ENCODE measurements around the gene KLF15. TPM values are rescaled to one million over a fixed set of nuclear protein-coding genes. Genes with fewer than 3 reads are reported as not detected.

Gene KLF15
- total RNA-seq, 1 donor from 2014 or later = 1.1 TPM

- no peak for TF ChIP-seq CTCF (IDR thresholded peaks at IDR 0.05; ENCODE audit: unreplicated experiment)
- H3K27ac Mint-ChIP-seq = no peak overlapping the region
- H3K4me1 Mint-ChIP-seq = no peaks in the 10 kb centered on the region
- no peaks in the 10 kb centered on the region for H3K27me3 Mint-ChIP-seq (ENCODE audit: low read depth)
- H3K36me3 Mint-ChIP-seq = no peaks in the 10 kb centered on the region
- H3K4me3 Mint-ChIP-seq = no peak overlapping the region
- no peak for DNase-seq (ENCODE audit: low spot score in 2 of 2, unreplicated experiment in 2 of 2)
- H3K9me3 Mint-ChIP-seq = peaks cover 33% of the 10 kb centered on the region
Measured at GRCh38 chr3:126306397-126306796, 50.8 kb downstream of the KLF15 start.

GRCh38 chr3:126305427-126305826 lies 51.8 kb downstream of the KLF15 start:
- Mint-ChIP-seq H3K4me1 (no peaks in the 10 kb centered on the region), H3K4me3 (no peak overlapping the region), H3K27me3 (ENCODE audit: low read depth) (no peaks in the 10 kb centered on the region), H3K36me3 (no peaks in the 10 kb centered on the region), H3K9me3 (peaks cover 27% of the 10 kb centered on the region), H3K27ac (no peak overlapping the region)
- TF ChIP-seq CTCF (IDR thresholded peaks at IDR 0.05; ENCODE audit: unreplicated experiment) = no peak
- no peak for DNase-seq (ENCODE audit: low spot score in 2 of 2, unreplicated experiment in 2 of 2)

DNA sequence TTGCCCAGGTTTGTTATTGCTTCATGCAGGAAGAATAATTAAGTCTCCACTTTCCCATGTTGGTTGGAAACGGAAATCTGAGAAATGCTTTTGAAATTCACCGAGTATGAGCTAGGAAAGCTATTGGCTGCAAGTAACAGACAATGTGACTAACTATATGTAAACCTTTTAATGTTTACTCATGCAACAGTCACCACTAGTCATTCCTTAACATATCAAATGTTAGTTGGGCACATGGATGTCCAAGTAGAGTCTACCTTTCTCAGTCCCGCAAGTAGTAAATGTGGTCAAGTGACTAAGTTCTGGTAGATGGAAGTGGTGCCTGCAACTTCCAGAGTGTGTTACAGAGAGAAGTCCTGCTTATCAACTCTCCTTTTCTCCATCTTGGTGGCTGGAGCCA lies 52.5 kb downstream of the KLF15 start:
- DNase-seq (ENCODE audit: low spot score in 2 of 2, unreplicated experiment in 2 of 2) = no peak
- Mint-ChIP-seq H3K9me3 (peaks cover 26% of the 10 kb centered on the region), H3K27me3 (ENCODE audit: low read depth) (no peaks in the 10 kb centered on the region), H3K27ac (no peak overlapping the region), H3K4me3 (no peak overlapping the region), H3K4me1 (no peaks in the 10 kb centered on the region), H3K36me3 (no peaks in the 10 kb centered on the region)
- no peak for TF ChIP-seq CTCF (IDR thresholded peaks at IDR 0.05; ENCODE audit: unreplicated experiment)

- no peak for DNase-seq (ENCODE audit: low spot score in 2 of 2, unreplicated experiment in 2 of 2)
- Mint-ChIP-seq H3K4me3 (no peak overlapping the region), H3K4me1 (no peaks in the 10 kb centered on the region), H3K36me3 (no peaks in the 10 kb centered on the region), H3K27ac (no peak overlapping the region), H3K27me3 (ENCODE audit: low read depth) (no peaks in the 10 kb centered on the region), H3K9me3 (peaks cover 26% of the 10 kb centered on the region)
- no peak for TF ChIP-seq CTCF (IDR thresholded peaks at IDR 0.05; ENCODE audit: unreplicated experiment)
Measured at GRCh38 chr3:126304291-126304690, 52.9 kb downstream of the KLF15 start.

DNA sequence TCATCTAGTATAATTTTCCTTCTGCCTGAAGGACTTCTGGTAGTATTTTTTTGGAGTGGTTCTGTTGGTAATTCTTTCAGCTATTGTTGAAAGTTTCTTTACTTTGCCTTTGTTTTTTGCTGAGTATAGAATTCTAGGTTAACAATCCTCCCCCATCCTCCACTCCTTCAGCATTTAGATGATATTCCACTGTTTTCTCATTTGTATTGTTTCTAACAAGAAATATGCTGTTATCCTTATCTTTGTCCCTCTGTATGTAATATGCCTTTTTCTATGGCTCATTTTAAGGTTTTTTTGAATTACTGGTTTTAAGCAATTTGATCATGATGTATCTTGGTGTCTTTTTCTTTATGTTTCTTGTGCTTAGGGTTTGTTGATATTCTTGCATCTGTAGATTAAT lies 53.9 kb downstream of the KLF15 start:
- no peaks in the 10 kb centered on the region for H3K27me3 Mint-ChIP-seq (ENCODE audit: low read depth)
- no peak overlapping the region for H3K4me3 Mint-ChIP-seq
- no peaks in the 10 kb centered on the region for H3K36me3 Mint-ChIP-seq
- peaks cover 36% of the 10 kb centered on the region for H3K9me3 Mint-ChIP-seq
- no peak for DNase-seq (ENCODE audit: low spot score in 2 of 2, unreplicated experiment in 2 of 2)
- H3K4me1 Mint-ChIP-seq = no peaks in the 10 kb centered on the region
- H3K27ac Mint-ChIP-seq = no peak overlapping the region
- TF ChIP-seq CTCF (IDR thresholded peaks at IDR 0.05; ENCODE audit: unreplicated experiment) = no peak
